ENCODE data around the gene HIRIP3.
"Not testable (repeated sequence)": the region's sequence is repeated elsewhere in the genome, so short reads cannot be mapped to it uniquely, and the experiment has no call there.

Gene HIRIP3, protein sequence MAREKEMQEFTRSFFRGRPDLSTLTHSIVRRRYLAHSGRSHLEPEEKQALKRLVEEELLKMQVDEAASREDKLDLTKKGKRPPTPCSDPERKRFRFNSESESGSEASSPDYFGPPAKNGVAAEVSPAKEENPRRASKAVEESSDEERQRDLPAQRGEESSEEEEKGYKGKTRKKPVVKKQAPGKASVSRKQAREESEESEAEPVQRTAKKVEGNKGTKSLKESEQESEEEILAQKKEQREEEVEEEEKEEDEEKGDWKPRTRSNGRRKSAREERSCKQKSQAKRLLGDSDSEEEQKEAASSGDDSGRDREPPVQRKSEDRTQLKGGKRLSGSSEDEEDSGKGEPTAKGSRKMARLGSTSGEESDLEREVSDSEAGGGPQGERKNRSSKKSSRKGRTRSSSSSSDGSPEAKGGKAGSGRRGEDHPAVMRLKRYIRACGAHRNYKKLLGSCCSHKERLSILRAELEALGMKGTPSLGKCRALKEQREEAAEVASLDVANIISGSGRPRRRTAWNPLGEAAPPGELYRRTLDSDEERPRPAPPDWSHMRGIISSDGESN

GRCh38 chr16:29995324-29995910, at the start of gene HIRIP3:
TSS of gene HIRIP3 (minus strand) at chr16:29995617. CDS start at chr16:29995605, 12 bp downstream.
- DNase-seq (ENCODE audit: low read depth): peak; percentile 68

DNA sequence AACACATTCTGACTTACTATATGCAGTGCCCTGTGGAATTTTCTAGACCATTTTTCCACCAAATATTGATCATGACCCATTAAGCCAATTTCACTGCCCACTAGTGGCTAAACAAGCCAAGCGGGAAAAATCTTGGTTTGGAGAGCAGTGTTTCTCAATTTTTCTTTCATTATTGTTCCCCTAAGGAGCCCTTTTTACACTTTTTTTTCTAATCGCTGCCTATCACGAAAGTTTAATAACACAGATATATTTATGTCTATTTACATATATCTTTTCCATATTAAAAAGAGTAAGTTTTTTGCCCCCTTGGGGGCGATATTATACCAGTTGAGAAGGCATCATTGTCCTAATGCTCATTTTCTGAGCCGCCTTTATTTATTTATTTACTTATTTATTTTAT, 46.4 kb upstream of the HIRIP3 start:
- no peak for DNase-seq (ENCODE audit: low read depth)

DNA sequence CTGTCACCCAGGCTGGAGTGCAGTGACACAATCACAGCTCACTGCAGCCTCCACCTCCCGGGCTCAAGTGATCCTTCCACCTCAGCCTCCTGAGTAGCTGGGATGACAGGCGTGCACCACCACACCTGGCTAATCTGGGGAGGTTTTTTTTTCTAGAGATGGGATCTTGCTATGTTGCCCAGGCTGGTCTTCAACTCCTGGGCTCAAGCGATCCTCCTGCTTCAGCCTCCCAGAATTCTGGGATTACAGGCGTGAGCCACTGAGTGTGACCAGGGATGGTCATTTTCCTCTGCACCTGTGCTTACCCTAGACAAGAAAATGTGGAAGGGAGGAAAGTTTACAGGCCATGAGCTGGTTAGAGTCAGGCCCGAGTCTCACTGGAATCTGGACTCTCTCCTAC, 45.3 kb upstream of the HIRIP3 start:
- not testable (repeated sequence) for DNase-seq (ENCODE audit: low read depth)

DNA sequence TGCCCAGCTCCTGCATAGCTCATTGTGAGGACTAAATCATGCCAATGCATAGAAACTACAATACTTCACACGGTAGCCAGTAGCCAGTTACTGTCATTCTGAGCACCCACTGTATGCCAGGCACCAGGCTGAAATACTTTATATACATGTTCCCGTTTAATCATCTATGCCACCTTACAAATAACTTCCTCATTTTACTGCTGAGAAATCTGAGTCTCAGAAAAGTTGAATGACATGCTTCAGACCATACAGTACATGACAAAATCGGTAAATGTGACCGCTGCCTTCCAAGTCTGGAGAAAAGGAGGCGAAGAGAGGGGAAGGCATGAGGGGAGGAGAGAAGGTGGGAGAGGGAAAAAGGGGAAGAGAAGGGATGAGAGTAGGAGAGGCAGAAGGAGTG, 44.8 kb upstream of the HIRIP3 start:
- DNase-seq (ENCODE audit: low read depth): no peak

GRCh38 chr16:30033270-30033669, 37.9 kb upstream of the HIRIP3 start:
- DNase-seq (ENCODE audit: low read depth): no peak

- DNase-seq (ENCODE audit: low read depth): no peak
Observed at GRCh38 chr16:30032083-30032819, 36.8 kb upstream of the HIRIP3 start.

- DNase-seq (ENCODE audit: low read depth): no peak
Observed at GRCh38 chr16:30031477-30031918, 36.1 kb upstream of the HIRIP3 start.

GRCh38 chr16:30030841-30031413, 35.5 kb upstream of the HIRIP3 start, which contains the start of gene TLCD3B:
TSS of gene TLCD3B (minus strand) at chr16:30031271. CDS start at chr16:30030527, 744 bp downstream.
- DNase-seq (ENCODE audit: low read depth): no peak

DNA sequence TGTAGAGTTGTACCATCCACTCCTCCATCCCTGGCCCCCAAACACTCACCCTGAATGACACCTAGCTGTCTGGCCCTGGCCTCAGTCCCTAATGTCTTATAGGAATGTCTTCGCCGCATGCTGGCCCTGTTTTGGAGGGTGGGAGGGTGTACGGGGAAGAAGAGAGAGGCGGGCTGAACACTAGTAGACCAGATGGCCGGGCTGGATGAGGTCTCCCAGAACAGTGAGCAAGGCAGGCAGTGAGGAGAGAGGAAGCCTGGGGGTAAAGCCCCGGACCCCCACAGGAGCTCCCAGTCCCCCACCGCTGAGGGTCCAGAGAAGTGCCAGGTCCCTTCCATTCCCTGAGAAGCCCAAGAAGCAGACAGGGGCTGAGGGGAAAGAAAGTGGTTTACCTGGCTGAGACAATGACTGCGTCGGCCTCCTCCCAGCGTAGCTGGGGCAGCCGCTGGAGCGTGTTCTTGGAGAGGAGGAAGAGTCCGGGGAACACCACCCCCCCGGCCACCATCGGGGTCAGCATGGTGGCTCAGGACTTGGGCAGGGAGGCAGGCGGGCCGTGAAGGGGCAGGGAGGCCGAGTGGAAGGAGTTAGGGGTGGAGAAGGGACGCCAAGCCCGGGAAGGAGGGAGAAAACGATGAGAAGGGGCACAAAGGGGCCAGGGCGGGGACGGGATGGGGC, 34.7 kb upstream of the HIRIP3 start:
- DNase-seq (ENCODE audit: low read depth): no peak

GRCh38 chr16:30028438-30029076, 33.1 kb upstream of the HIRIP3 start:
- DNase-seq (ENCODE audit: low read depth): no peak

DNA sequence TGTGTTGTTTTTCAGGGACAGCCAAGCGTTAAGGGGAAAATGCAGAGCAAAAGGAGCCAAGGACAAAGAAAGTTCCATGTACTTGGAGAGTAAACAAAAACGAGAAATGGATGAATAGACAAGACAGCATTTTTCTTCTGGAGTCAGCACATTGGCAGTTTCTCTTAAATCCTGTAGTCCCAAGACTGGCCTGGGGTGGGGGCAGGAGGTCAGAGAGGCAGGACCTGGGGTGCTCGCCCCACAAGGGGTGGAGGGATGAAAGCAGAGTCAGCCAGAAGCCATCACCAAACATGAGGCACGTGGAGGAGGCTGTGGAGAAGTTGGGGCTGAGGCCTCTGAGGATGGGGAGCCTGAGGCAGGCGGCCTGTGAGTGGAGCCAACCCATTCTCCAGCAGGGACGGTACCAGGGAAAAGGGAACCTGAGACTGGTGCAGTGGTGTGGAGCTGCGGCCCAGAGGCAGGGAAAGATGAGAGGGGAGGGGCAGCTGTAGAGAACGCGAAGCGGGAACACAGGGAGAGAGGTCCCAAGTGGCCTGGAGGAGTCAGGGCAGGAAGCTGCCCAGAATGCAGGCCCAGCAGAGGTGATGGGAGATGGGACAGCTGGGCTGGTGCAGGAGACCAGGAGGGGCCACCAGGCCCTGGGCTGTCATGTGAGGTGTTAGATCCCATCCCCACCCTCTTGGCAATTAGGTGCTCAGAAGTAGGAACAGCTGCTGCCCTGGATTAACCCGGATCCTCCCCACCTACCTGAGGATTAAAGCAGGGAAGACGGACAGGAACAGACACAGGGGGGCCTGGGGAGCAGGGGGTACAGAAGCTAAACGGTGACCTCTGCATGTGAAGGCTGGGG, 32.4 kb upstream of the HIRIP3 start:
- DNase-seq (ENCODE audit: low read depth): no peak

DNA sequence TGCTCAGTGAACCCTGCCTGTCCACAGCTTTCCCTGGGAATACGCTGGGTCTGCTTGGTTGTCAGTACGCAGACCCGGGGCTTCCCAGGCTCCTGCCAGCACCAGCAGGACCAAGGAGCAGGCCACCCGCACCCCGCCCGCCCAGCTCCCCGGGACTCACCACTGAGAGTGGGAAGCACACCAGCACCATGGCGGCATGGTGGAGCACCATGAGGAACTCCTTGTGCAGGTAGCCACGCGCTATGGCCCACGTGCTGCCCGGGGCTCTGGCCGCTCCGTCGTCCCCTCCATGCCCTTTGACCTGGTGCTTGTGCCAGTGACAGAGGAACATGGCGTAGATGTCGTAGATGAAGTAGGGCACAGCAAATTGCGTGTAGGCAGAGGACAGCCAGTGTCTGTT, 31.0 kb upstream of the HIRIP3 start:
- DNase-seq (ENCODE audit: low read depth): no peak

- no peak for DNase-seq (ENCODE audit: low read depth)
Observed at GRCh38 chr16:30025574-30025973, 30.2 kb upstream of the HIRIP3 start.

GRCh38 chr16:30025156-30025555, 29.7 kb upstream of the HIRIP3 start:
- no peak for DNase-seq (ENCODE audit: low read depth)

GRCh38 chr16:30024451-30024850, 29.0 kb upstream of the HIRIP3 start:
- DNase-seq (ENCODE audit: low read depth): no peak

- DNase-seq (ENCODE audit: low read depth): no peak
Observed at GRCh38 chr16:30023586-30023985, 28.2 kb upstream of the HIRIP3 start.

DNA sequence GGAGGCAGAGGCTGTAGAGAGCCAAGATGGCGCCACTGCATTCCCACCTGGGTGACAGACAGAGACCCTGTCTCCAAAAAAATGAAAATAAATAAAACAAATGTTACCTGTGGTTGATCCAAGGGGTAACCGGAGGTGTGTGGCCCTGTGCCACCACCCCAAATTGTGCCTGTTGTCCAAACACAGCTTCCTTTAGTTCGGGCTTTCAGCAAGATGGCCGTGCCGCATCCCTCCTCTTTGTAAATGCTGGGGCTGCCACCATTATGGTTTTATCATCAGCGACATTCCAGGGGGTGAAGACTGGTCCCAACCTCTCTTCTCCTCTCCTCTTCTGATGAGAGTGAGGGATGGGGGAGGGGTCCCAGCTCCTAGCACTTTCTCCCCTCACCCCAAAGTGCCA, 27.5 kb upstream of the HIRIP3 start, which contains the start of gene C16orf92:
TSS of gene C16orf92 (plus strand) at position 312 of the 400 bp plus-strand sequence. CDS start 143 bp downstream, outside the sequence.
- no peak for DNase-seq (ENCODE audit: low read depth)

GRCh38 chr16:30018731-30019158, 23.3 kb upstream of the HIRIP3 start:
- DNase-seq (ENCODE audit: low read depth): no peak

DNA sequence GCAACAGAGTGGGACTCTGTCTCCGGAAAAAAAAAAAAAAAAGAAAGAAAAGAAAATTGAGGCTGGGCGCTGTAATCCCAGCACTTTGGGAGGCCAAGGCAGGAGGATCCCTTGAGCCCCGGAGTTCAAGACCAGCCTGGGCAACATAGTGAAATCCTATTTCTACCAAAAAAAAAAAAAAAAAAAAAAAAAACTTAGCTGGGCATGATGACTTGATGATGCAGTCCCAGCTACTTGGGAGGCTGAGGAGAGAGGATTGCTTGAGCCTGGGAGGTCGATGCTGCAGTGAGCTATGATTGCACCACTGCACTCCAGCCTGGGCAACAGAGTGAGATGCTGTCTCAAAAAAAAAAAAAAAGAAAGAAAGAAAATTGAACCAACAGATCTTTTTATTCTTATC, 22.5 kb upstream of the HIRIP3 start:
- not testable (repeated sequence) for DNase-seq (ENCODE audit: low read depth)

- no peak for DNase-seq (ENCODE audit: low read depth)
Observed at GRCh38 chr16:30017277-30017656, 21.9 kb upstream of the HIRIP3 start.

Data from stimulated activated CD8-positive, alpha-beta memory T cell treated with anti-CD3 and anti-CD28 coated beads, Interleukin-15, amount 100 ng/mL, for 1 hour (primary cell).